Peyer's patch (tissue), 4 donors: ENCODE measurements around the gene CPLANE2. TPM values are rescaled to one million over a fixed set of nuclear protein-coding genes. Genes with fewer than 3 reads are reported as not detected.

Experiments used
- DNase-seq, 3 donors: peaks; one replicate each; pipeline ENCODE4 v3.0.0-alpha.2; 2017 to 2019
- H3K27ac ChIP-seq, 4 donors: fragments of 200-600 bp; sonication (generic); one replicate each; pipeline ENCODE4 v1.5.1; 2016 to 2019
- H3K27me3 ChIP-seq, 2 donors: fragments of 200-600 bp; sonication (generic); one replicate each; pipeline ENCODE4 v1.5.1; 2019
- H3K36me3 ChIP-seq, 3 donors: fragments of 200-600 bp; sonication (generic); one replicate each; pipeline ENCODE4 v1.5.1; 2016 to 2019
- H3K4me1 ChIP-seq, 4 donors: fragments of 200-600 bp; sonication (generic); one replicate each; pipeline ENCODE4 v1.5.1; 2016 to 2019
- H3K4me3 ChIP-seq, 4 donors: fragments of 200-600 bp; sonication (generic); 1 replicate in 3 of 4; 2 replicates in 1 of 4; pipeline ENCODE4 v1.5.1; 2016 to 2019; ENCODE audit warnings: mild to moderate bottlenecking in 1 of 4
- H3K9me3 ChIP-seq, 4 donors: fragments of 200-600 bp; sonication (generic); one replicate each; pipeline ENCODE4 v1.5.1; 2016 to 2019; ENCODE audit warnings: mild to moderate bottlenecking in 1 of 4
- CTCF ChIP-seq, 6 experiments: fragments of 450-650 bp in 4 of 6; fragments of 200-600 bp in 2 of 6; sonication (generic) in 1 of 6; IDR thresholded peaks; one replicate each; pipeline ENCODE4 v1.5.1; 2017 to 2019; ENCODE audit warnings: antibody characterized with exemption in 6 of 6, mild to moderate bottlenecking in 3 of 6, moderate library complexity in 1 of 6
- POLR2A ChIP-seq, 2 donors: fragments of 450-650 bp; IDR thresholded peaks; one replicate each; pipeline ENCODE4 v1.5.1; 2017; ENCODE audit warnings: antibody characterized with exemption in 2 of 2, mild to moderate bottlenecking in 2 of 2, moderate library complexity in 2 of 2
- total RNA-seq, 4 donors: library from RNA; depleted of rRNA; stranded (reverse); fragments of >200 nt; gene quantifications; one replicate each; pipeline ENCODE4 v1.1.0, GENCODE V29; 2016

The CPLANE2 gene
- total RNA-seq, 4 donors from 2014 or later = 1.2 to 6.6 (median 3.4) TPM; not detected in 1

GRCh38 chr1:16275591-16275990 is 38.6 kb upstream of the CPLANE2 start:
- Histone ChIP-seq H3K27ac (no peak overlapping the region), H3K36me3 (no peaks in the 10 kb centered on the region), H3K4me3 (no peak overlapping the region), H3K4me1 (no peaks in the 10 kb centered on the region), H3K27me3 (no peaks in the 10 kb centered on the region), H3K9me3 (no peaks in the 10 kb centered on the region)
- DNase-seq = no peak
- TF ChIP-seq CTCF (IDR thresholded peaks at IDR 0.05) = no peak
- TF ChIP-seq POLR2A (IDR thresholded peaks at IDR 0.05) = no peak

- no peaks in the 10 kb centered on the region for H3K9me3 ChIP-seq
- no peak for DNase-seq
- H3K27ac ChIP-seq = no peak overlapping the region
- H3K4me3 ChIP-seq = no peak overlapping the region
- TF ChIP-seq CTCF (IDR thresholded peaks at IDR 0.05) = no peak
- TF ChIP-seq POLR2A (IDR thresholded peaks at IDR 0.05) = no peak
- H3K27me3 ChIP-seq = no peaks in the 10 kb centered on the region
- no peaks in the 10 kb centered on the region for H3K36me3 ChIP-seq
- H3K4me1 ChIP-seq = no peaks in the 10 kb centered on the region
These were observed 30.8 kb upstream of the CPLANE2 start for GRCh38 chr1:16267690-16268180.

GRCh38 chr1:16266411-16267118 is 29.6 kb upstream of the CPLANE2 start:
- no peak for TF ChIP-seq CTCF (IDR thresholded peaks at IDR 0.05)
- no peak for TF ChIP-seq POLR2A (IDR thresholded peaks at IDR 0.05)
- DNase-seq = no peak

GRCh38 chr1:16262067-16262466 is 25.1 kb upstream of the CPLANE2 start:
- H3K9me3 ChIP-seq = no peaks in the 10 kb centered on the region
- H3K36me3 ChIP-seq = no peaks in the 10 kb centered on the region
- no peak for DNase-seq
- no peak overlapping the region for H3K4me3 ChIP-seq
- H3K27ac ChIP-seq = no peak overlapping the region
- H3K4me1 ChIP-seq = no peaks in the 10 kb centered on the region
- TF ChIP-seq CTCF (IDR thresholded peaks at IDR 0.05) (no peak), POLR2A (IDR thresholded peaks at IDR 0.05) (no peak)
- no peaks in the 10 kb centered on the region for H3K27me3 ChIP-seq

More at GRCh38 chr1:16266411-16267118, 29.6 kb upstream of the CPLANE2 start:
- no peaks in the 10 kb centered on the region for H3K27me3 ChIP-seq
- H3K27ac ChIP-seq = no peak overlapping the region
- H3K4me3 ChIP-seq = no peak overlapping the region
- H3K4me1 ChIP-seq = no peaks in the 10 kb centered on the region
- no peaks in the 10 kb centered on the region for H3K36me3 ChIP-seq
- H3K9me3 ChIP-seq = no peaks in the 10 kb centered on the region

GRCh38 chr1:16260814-16261213 is 23.8 kb upstream of the CPLANE2 start:
- Histone ChIP-seq H3K4me1 (no peaks in the 10 kb centered on the region), H3K4me3 (no peak overlapping the region), H3K27me3 (no peaks in the 10 kb centered on the region), H3K27ac (no peak overlapping the region), H3K36me3 (peaks cover 0 to 9% (median 0%) of the 10 kb centered on the region in 3 donors), H3K9me3 (no peaks in the 10 kb centered on the region)
- no peak for DNase-seq
- TF ChIP-seq POLR2A (IDR thresholded peaks at IDR 0.05) = no peak
- no peak for TF ChIP-seq CTCF (IDR thresholded peaks at IDR 0.05)
